Fibroblast of lung (primary cell): Measurements from ENCODE around the gene MRPL58. TPM values are rescaled to one million over a fixed set of nuclear protein-coding genes. Genes with fewer than 3 reads are reported as not detected.

ENCODE experiments used
- DNase-seq, 2 donors: peaks; one replicate each; pipeline versions ENCODE4 v3.0.0 to v3.0.0-alpha.2; 2010; ENCODE audit warnings: low read depth in 2 of 2
- H2AFZ ChIP-seq: 2 replicates; pipeline ENCODE4 v1.5.1; 2012; ENCODE audit warnings: low read length, control low read depth, inconsistent platforms
- H3K27ac ChIP-seq: 2 replicates; pipeline ENCODE4 v1.5.1; 2011; ENCODE audit warnings: low read length, control low read depth; ENCODE audit not compliant: insufficient read depth
- H3K27me3 ChIP-seq: 2 replicates; pipeline ENCODE4 v1.5.1; 2011; ENCODE audit warnings: mild to moderate bottlenecking, low read length; ENCODE audit not compliant: control insufficient read depth, insufficient read depth
- H3K36me3 ChIP-seq: 2 replicates; pipeline ENCODE4 v1.5.1; 2011; ENCODE audit warnings: low read length; ENCODE audit not compliant: control insufficient read depth, insufficient read depth
- H3K4me1 ChIP-seq: 2 replicates; pipeline ENCODE4 v1.5.1; 2011; ENCODE audit warnings: low read length; ENCODE audit not compliant: control insufficient read depth, insufficient read depth; ENCODE audit errors: extremely low read depth
- H3K4me2 ChIP-seq: 2 replicates; pipeline ENCODE4 v1.5.1; 2011; ENCODE audit warnings: low read length, control low read depth; ENCODE audit not compliant: insufficient read depth; ENCODE audit errors: extremely low read depth
- H3K4me3 ChIP-seq, 4 experiments: fragments of 200-600 bp in 1 of 4; sonication (generic) in 1 of 4; replicated peaks in 1 of 4; 2 replicates each; pipeline ENCODE4 v1.5.1; 2011 to 2016; ENCODE audit warnings: low read length in 4 of 4, low read depth in 3 of 4, mild to moderate bottlenecking in 3 of 4, control low read depth in 2 of 4, inconsistent platforms in 1 of 4, mixed read lengths in 1 of 4; ENCODE audit not compliant: insufficient read depth in 1 of 4; ENCODE audit errors: control extremely low read depth in 1 of 4
- H3K79me2 ChIP-seq: 2 replicates; pipeline ENCODE4 v1.5.1; 2012; ENCODE audit warnings: mild to moderate bottlenecking, low read length, inconsistent platforms; ENCODE audit not compliant: control insufficient read depth, insufficient read depth
- H3K9ac ChIP-seq: 2 replicates; pipeline ENCODE4 v1.5.1; 2011; ENCODE audit warnings: mild to moderate bottlenecking, low read length, control low read depth; ENCODE audit not compliant: insufficient read depth
- H3K9me3 ChIP-seq: 2 replicates; pipeline ENCODE4 v1.5.1; 2012; ENCODE audit warnings: low read depth, low read length; ENCODE audit not compliant: control insufficient read depth, insufficient read depth
- H4K20me1 ChIP-seq: 2 replicates; pipeline ENCODE4 v1.5.1; 2011; ENCODE audit warnings: low read length; ENCODE audit not compliant: control insufficient read depth, insufficient read depth; ENCODE audit errors: extremely low read depth
- EZH2 ChIP-seq: IDR thresholded peaks from 2 replicates; pipeline ENCODE4 v1.5.1; 2012; ENCODE audit warnings: low read length, control low read depth, mild to moderate bottlenecking; ENCODE audit errors: missing control alignments
- polyA plus RNA-seq, 2 donors: library from polyadenylated mRNA; depleted of rRNA in 1 of 2; stranded (reverse) in 1 of 2; unstranded in 1 of 2; fragments of >200 nt; gene quantifications; 2 replicates each; pipeline ENCODE4 v1.2.1, GENCODE V29; 2011 to 2012; ENCODE audit warnings: missing spikeins in 1 of 2
- total RNA-seq: library from RNA; depleted of rRNA; stranded (reverse); fragments of >200 nt; gene quantifications from 2 replicates; pipeline ENCODE4 v1.2.1, GENCODE V29; 2014
- TF ChIP-seq, protein P1 (sequence below), 2 donors: IDR thresholded peaks in 1 of 2; conservative IDR thresholded peaks in 1 of 2; 1 replicate in 1 of 2; 2 replicates in 1 of 2; pipeline ENCODE4 v1.5.1; 2011 to 2012; ENCODE audit warnings: low read length in 2 of 2, control low read depth in 1 of 2, inconsistent platforms in 1 of 2, low read depth in 1 of 2, mild to moderate bottlenecking in 1 of 2

The MRPL58 gene
- total and polyA plus RNA-seq, 2 donors (not counting 1 experiment from before 2014, with no cell fraction given): 35.2 to 49.1 TPM

DNA sequence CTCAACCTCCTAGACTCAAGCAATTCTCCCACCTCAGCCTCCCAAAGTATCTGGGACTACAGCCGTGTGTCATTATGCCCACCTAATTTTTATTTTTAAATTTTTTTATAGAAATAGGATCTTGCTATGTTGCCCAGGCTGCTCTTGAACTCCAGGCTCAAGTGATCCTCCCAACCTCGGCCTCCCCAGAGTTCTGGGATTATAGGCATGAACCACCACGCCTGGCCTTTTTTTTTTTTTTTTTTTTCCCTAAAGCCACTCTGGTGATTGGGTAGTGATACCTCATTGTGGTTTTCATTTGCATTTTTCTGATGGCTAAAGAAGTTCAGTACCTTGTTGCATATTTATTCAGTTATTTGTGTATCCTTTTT, 26.3 kb upstream of the MRPL58 start:
- no peak for TF ChIP-seq EZH2
- TF ChIP-seq, protein P1, sequence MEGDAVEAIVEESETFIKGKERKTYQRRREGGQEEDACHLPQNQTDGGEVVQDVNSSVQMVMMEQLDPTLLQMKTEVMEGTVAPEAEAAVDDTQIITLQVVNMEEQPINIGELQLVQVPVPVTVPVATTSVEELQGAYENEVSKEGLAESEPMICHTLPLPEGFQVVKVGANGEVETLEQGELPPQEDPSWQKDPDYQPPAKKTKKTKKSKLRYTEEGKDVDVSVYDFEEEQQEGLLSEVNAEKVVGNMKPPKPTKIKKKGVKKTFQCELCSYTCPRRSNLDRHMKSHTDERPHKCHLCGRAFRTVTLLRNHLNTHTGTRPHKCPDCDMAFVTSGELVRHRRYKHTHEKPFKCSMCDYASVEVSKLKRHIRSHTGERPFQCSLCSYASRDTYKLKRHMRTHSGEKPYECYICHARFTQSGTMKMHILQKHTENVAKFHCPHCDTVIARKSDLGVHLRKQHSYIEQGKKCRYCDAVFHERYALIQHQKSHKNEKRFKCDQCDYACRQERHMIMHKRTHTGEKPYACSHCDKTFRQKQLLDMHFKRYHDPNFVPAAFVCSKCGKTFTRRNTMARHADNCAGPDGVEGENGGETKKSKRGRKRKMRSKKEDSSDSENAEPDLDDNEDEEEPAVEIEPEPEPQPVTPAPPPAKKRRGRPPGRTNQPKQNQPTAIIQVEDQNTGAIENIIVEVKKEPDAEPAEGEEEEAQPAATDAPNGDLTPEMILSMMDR (conservative IDR thresholded peaks at IDR 0.05 in 1 of 2, IDR thresholded peaks at IDR 0.05 in 1 of 2; ENCODE audit: low read depth in 1 of 2, low read length in 2 of 2): no peak
- Histone ChIP-seq H3K9me3 (no peaks in the 10 kb centered on the region), H4K20me1 (no peaks in the 10 kb centered on the region), H3K9ac (no peak overlapping the region), H3K4me1 (peaks cover 17% of the 10 kb centered on the region), H3K4me2 (no peak overlapping the region), H3K79me2 (peaks cover 18% of the 10 kb centered on the region), H3K27me3 (no peaks in the 10 kb centered on the region), H3K4me3 (no peak overlapping the region), H3K27ac (no peak overlapping the region), H3K36me3 (no peaks in the 10 kb centered on the region), H2AFZ (no peak overlapping the region)
- DNase-seq: no peak

- peaks cover 18% of the 10 kb centered on the region for H3K79me2 ChIP-seq
- no peaks in the 10 kb centered on the region for H4K20me1 ChIP-seq
- DNase-seq: peak; percentile 90
- TF ChIP-seq, protein P1 (conservative IDR thresholded peaks at IDR 0.05 in 1 of 2, IDR thresholded peaks at IDR 0.05 in 1 of 2; ENCODE audit: low read depth in 1 of 2, low read length in 2 of 2): no peak
- no peak for TF ChIP-seq EZH2
- H3K9ac ChIP-seq: peak within 1 kb of the TSS; percentile 84
- H3K4me1 ChIP-seq: peaks cover 9% of the 10 kb centered on the region
- no peaks in the 10 kb centered on the region for H3K9me3 ChIP-seq
- H2AFZ ChIP-seq: peak within 1 kb of the TSS; percentile 82
- peak within 1 kb of the TSS; percentile 62 to 88 (median 69) for H3K4me3 ChIP-seq
- H3K36me3 ChIP-seq: no peaks in the 10 kb centered on the region
- peak within 1 kb of the TSS; percentile 88 for H3K4me2 ChIP-seq
- peak within 1 kb of the TSS; percentile 95 for H3K27ac ChIP-seq
- no peaks in the 10 kb centered on the region for H3K27me3 ChIP-seq
Measured at GRCh38 chr17:74987418-74987908, 25.0 kb upstream of the MRPL58 start, which contains the start of gene CDR2L. TSS of gene CDR2L (plus strand) at chr17:74987632. CDS start at chr17:74988044, 412 bp downstream.

DNA sequence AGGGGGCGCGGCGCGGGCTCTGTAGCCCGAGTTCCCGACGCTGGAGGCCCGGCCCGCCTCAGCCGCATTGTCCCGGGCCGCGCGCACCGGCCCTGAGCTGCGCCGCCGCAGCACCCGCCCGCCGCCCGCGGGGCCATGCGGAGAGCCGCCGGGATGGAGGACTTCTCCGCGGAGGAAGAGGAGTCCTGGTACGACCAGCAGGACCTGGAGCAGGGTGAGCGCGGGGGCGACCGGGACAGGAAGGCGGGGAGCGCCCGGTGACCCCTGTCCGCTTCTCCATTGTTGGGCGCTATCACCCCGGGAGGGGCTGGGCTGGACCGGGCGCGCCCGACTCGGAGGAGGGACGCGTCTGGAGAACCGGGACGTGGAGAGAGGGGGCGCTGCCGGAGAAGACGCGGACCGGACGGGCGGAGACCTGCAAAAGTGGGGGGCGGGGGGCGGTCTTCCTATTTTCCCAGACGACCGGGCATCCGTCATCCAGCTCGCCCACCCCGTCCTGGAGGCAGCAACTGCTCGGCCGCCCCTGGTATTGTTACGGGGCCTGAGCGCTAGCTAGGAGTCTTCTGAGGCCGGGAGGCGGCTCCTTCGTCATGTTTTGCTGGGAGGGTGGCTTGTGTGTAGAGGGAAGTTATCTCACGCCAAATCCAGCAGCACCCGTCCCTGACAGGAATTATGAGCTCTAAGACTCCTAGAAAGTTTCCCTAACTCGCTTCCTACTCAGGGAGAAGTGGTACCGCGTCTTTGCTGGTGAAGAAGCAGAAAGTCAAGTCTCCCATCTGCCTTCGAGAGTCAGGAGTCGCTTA, 24.4 kb upstream of the MRPL58 start:
- peak overlapping the region; percentile 62 to 88 (median 69) for H3K4me3 ChIP-seq
- no peaks in the 10 kb centered on the region for H3K27me3 ChIP-seq
- H3K79me2 ChIP-seq: peaks cover 18% of the 10 kb centered on the region
- peaks cover 7% of the 10 kb centered on the region for H3K4me1 ChIP-seq
- H3K9ac ChIP-seq: peak overlapping the region; percentile 84
- no peaks in the 10 kb centered on the region for H3K9me3 ChIP-seq
- H4K20me1 ChIP-seq: no peaks in the 10 kb centered on the region
- TF ChIP-seq EZH2: no peak
- TF ChIP-seq, protein P1 (conservative IDR thresholded peaks at IDR 0.05 in 1 of 2, IDR thresholded peaks at IDR 0.05 in 1 of 2; ENCODE audit: low read depth in 1 of 2, low read length in 2 of 2): peak; percentile 30 to 33
- H3K27ac ChIP-seq: peak overlapping the region; percentile 95
- H3K4me2 ChIP-seq: peak overlapping the region; percentile 76
- peak overlapping the region; percentile 82 for H2AFZ ChIP-seq
- no peaks in the 10 kb centered on the region for H3K36me3 ChIP-seq
- DNase-seq: peak; percentile 71 to 85
